HCT116 (cell line): ENCODE measurements around the gene KCNK1.

Experiments used
- CEBPB ChIP-seq: IDR thresholded peaks from 2 replicates; pipeline ENCODE4 v1.6.1; 2012; ENCODE audit warnings: low read depth
- EGR1 ChIP-seq: IDR thresholded peaks from 2 replicates; pipeline ENCODE4 v1.6.1; 2012; ENCODE audit warnings: low read depth
- EZH2 ChIP-seq: fragments of 200-600 bp; sonication (generic); IDR thresholded peaks from 2 replicates; pipeline ENCODE4 v1.6.1; 2017; ENCODE audit warnings: antibody characterized with exemption, mixed run types
- POLR2A ChIP-seq: IDR thresholded peaks from 2 replicates; pipeline ENCODE4 v1.7.0; 2011; ENCODE audit warnings: borderline replicate concordance; ENCODE audit not compliant: insufficient read depth, insufficient read length; ENCODE audit errors: extremely low read depth
- SIN3A ChIP-seq: IDR thresholded peaks from 2 replicates; pipeline ENCODE4 v1.6.1; 2012; ENCODE audit warnings: low read depth
- TF ChIP-seq, protein P1 (sequence below), 3 experiments: fragments of 200-600 bp in 1 of 3; sonication (generic) in 1 of 3; IDR thresholded peaks in 2 of 3; conservative IDR thresholded peaks in 1 of 3; 2 replicates each; pipeline ENCODE4 v1.5.1; 2012 to 2017; ENCODE audit warnings: low read depth in 2 of 3, low read length in 2 of 3, antibody characterized with exemption in 1 of 3, borderline replicate concordance in 1 of 3, control low read depth in 1 of 3, mild to moderate bottlenecking in 1 of 3, mixed read lengths in 1 of 3, mixed run types in 1 of 3, moderate library complexity in 1 of 3; ENCODE audit not compliant: insufficient read depth in 1 of 3

- TF ChIP-seq, protein P1, sequence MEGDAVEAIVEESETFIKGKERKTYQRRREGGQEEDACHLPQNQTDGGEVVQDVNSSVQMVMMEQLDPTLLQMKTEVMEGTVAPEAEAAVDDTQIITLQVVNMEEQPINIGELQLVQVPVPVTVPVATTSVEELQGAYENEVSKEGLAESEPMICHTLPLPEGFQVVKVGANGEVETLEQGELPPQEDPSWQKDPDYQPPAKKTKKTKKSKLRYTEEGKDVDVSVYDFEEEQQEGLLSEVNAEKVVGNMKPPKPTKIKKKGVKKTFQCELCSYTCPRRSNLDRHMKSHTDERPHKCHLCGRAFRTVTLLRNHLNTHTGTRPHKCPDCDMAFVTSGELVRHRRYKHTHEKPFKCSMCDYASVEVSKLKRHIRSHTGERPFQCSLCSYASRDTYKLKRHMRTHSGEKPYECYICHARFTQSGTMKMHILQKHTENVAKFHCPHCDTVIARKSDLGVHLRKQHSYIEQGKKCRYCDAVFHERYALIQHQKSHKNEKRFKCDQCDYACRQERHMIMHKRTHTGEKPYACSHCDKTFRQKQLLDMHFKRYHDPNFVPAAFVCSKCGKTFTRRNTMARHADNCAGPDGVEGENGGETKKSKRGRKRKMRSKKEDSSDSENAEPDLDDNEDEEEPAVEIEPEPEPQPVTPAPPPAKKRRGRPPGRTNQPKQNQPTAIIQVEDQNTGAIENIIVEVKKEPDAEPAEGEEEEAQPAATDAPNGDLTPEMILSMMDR (IDR thresholded peaks at IDR 0.05 in 2 of 3, conservative IDR thresholded peaks at IDR 0.05 in 1 of 3; ENCODE audit: borderline replicate concordance in 1 of 3, insufficient read depth in 1 of 3, low read depth in 2 of 3, low read length in 2 of 3) = no peak
- TF ChIP-seq CEBPB (no peak), EZH2 (no peak), SIN3A (no peak), POLR2A (no peak), EGR1 (no peak)
Measured at GRCh38 chr1:233689017-233689747, 75.3 kb downstream of the KCNK1 start.
